ENCODE results near the gene P2RX5. TPM values are rescaled to one million over a fixed set of nuclear protein-coding genes. Genes with fewer than 3 reads are reported as not detected.

The P2RX5 gene
- total and polyA plus RNA-seq, 5 donors from 2014 or later, result 11.8 to 21.0 (median 16.4) TPM

GRCh38 chr17:3695129-3695722 is 729 bp downstream of the P2RX5 start:
- H3K4me1 Mint-ChIP-seq, result peaks cover 0 to 39% (median 14%) of the 10 kb centered on the region in 4 donors
- Histone ChIP-seq H3K27me3 (ENCODE audit: control insufficient read depth, insufficient read depth, low read length) (no peaks in the 10 kb centered on the region), H3K36me3 (ENCODE audit: control insufficient read depth, insufficient read depth, low read length) (peaks cover 7% of the 10 kb centered on the region), H3K4me1 (ENCODE audit: control insufficient read depth, insufficient read depth, low read length, poor library complexity, severe bottlenecking) (peaks cover 21% of the 10 kb centered on the region), H3K9me3 (ENCODE audit: control insufficient read depth in 2 of 2, low read length in 2 of 2) (no peaks in the 10 kb centered on the region), H3K27ac (ENCODE audit: insufficient read depth, low read length, poor library complexity, severe bottlenecking) (peak overlapping the region; percentile 5), H3K4me3 (ENCODE audit: low read depth, low read length) (peak overlapping the region; percentile 51)
- H3K36me3 Mint-ChIP-seq, result peaks cover 4% of the 10 kb centered on the region
- ATAC-seq (ENCODE audit: low read depth in 2 of 2) (no peak), DNase-seq (no peak)
- no peaks in the 10 kb centered on the region for H3K9me3 Mint-ChIP-seq
- peak overlapping the region; percentile 88 to 95 (median 92) for H3K4me3 Mint-ChIP-seq
- peaks cover 6% of the 10 kb centered on the region for H3K27me3 Mint-ChIP-seq
- peak overlapping the region in 2 of 3 donors; percentile 41 to 74 for H3K27ac Mint-ChIP-seq

GRCh38 chr17:3693829-3694231 is 2.1 kb downstream of the P2RX5 start:
- H3K27ac ChIP-seq (ENCODE audit: insufficient read depth, low read length, poor library complexity, severe bottlenecking), result no peak overlapping the region
- Mint-ChIP-seq H3K9me3 (no peaks in the 10 kb centered on the region), H3K36me3 (peaks cover 9% of the 10 kb centered on the region), H3K4me1 (peaks cover 0 to 39% (median 14%) of the 10 kb centered on the region in 4 donors), H3K27ac (peak overlapping the region in 2 of 3 donors; percentile 90 to 94), H3K4me3 (peak overlapping the region; percentile 88 to 95 (median 92)), H3K27me3 (peaks cover 6% of the 10 kb centered on the region)
- no peaks in the 10 kb centered on the region for H3K9me3 ChIP-seq (ENCODE audit: control insufficient read depth in 2 of 2, low read length in 2 of 2)
- ATAC-seq (ENCODE audit: low read depth in 2 of 2), result no peak
- H3K4me1 ChIP-seq (ENCODE audit: control insufficient read depth, insufficient read depth, low read length, poor library complexity, severe bottlenecking), result peaks cover 21% of the 10 kb centered on the region
- no peak overlapping the region for H3K4me3 ChIP-seq (ENCODE audit: low read depth, low read length)
- no peaks in the 10 kb centered on the region for H3K27me3 ChIP-seq (ENCODE audit: control insufficient read depth, insufficient read depth, low read length)
- H3K36me3 ChIP-seq (ENCODE audit: control insufficient read depth, insufficient read depth, low read length), result peaks cover 13% of the 10 kb centered on the region
- DNase-seq, result peak in 1 of 3 donors; percentile 24

- Histone ChIP-seq H3K9me3 (ENCODE audit: control insufficient read depth in 2 of 2, low read length in 2 of 2) (no peaks in the 10 kb centered on the region), H3K36me3 (ENCODE audit: control insufficient read depth, insufficient read depth, low read length) (peaks cover 13% of the 10 kb centered on the region), H3K4me1 (ENCODE audit: control insufficient read depth, insufficient read depth, low read length, poor library complexity, severe bottlenecking) (peaks cover 21% of the 10 kb centered on the region), H3K27me3 (ENCODE audit: control insufficient read depth, insufficient read depth, low read length) (no peaks in the 10 kb centered on the region), H3K27ac (ENCODE audit: insufficient read depth, low read length, poor library complexity, severe bottlenecking) (no peak overlapping the region), H3K4me3 (ENCODE audit: low read depth, low read length) (no peak overlapping the region)
- ATAC-seq (ENCODE audit: low read depth in 2 of 2) (no peak), DNase-seq (no peak)
- Mint-ChIP-seq H3K36me3 (peaks cover 9% of the 10 kb centered on the region), H3K4me1 (peaks cover 0 to 39% (median 14%) of the 10 kb centered on the region in 4 donors), H3K27ac (peak overlapping the region; percentile 51 to 71 (median 61)), H3K27me3 (peaks cover 6% of the 10 kb centered on the region), H3K9me3 (no peaks in the 10 kb centered on the region), H3K4me3 (peak overlapping the region in 3 of 4 donors; percentile 13 to 53 (median 44))
These were observed 2.8 kb downstream of the P2RX5 start for GRCh38 chr17:3693141-3693540.

- peak overlapping the region in 1 of 4 donors; percentile 28 for H3K4me3 Mint-ChIP-seq
- no peak overlapping the region for H3K4me3 ChIP-seq (ENCODE audit: low read depth, low read length)
- peaks cover 9% of the 10 kb centered on the region for H3K36me3 Mint-ChIP-seq
- no peaks in the 10 kb centered on the region for H3K9me3 ChIP-seq (ENCODE audit: control insufficient read depth in 2 of 2, low read length in 2 of 2)
- H3K27me3 Mint-ChIP-seq, result peaks cover 6% of the 10 kb centered on the region
- H3K36me3 ChIP-seq (ENCODE audit: control insufficient read depth, insufficient read depth, low read length), result peaks cover 13% of the 10 kb centered on the region
- ATAC-seq (ENCODE audit: low read depth in 2 of 2) (no peak), DNase-seq (no peak)
- H3K4me1 ChIP-seq (ENCODE audit: control insufficient read depth, insufficient read depth, low read length, poor library complexity, severe bottlenecking), result peaks cover 21% of the 10 kb centered on the region
- no peak overlapping the region for H3K27ac Mint-ChIP-seq
- H3K27me3 ChIP-seq (ENCODE audit: control insufficient read depth, insufficient read depth, low read length), result no peaks in the 10 kb centered on the region
- H3K27ac ChIP-seq (ENCODE audit: insufficient read depth, low read length, poor library complexity, severe bottlenecking), result no peak overlapping the region
- no peaks in the 10 kb centered on the region for H3K9me3 Mint-ChIP-seq
- peaks cover 0 to 37% (median 14%) of the 10 kb centered on the region in 4 donors for H3K4me1 Mint-ChIP-seq
These were observed 3.6 kb downstream of the P2RX5 start for GRCh38 chr17:3692346-3692745.

- Mint-ChIP-seq H3K27me3 (peaks cover 6% of the 10 kb centered on the region), H3K27ac (no peak overlapping the region), H3K9me3 (no peaks in the 10 kb centered on the region), H3K4me1 (peaks cover 0 to 35% (median 14%) of the 10 kb centered on the region in 4 donors), H3K36me3 (peaks cover 9% of the 10 kb centered on the region), H3K4me3 (peak overlapping the region in 1 of 4 donors; percentile 54)
- ATAC-seq (ENCODE audit: low read depth in 2 of 2), result no peak
- no peaks in the 10 kb centered on the region for H3K27me3 ChIP-seq (ENCODE audit: control insufficient read depth, insufficient read depth, low read length)
- H3K4me3 ChIP-seq (ENCODE audit: low read depth, low read length), result no peak overlapping the region
- peaks cover 13% of the 10 kb centered on the region for H3K36me3 ChIP-seq (ENCODE audit: control insufficient read depth, insufficient read depth, low read length)
- H3K4me1 ChIP-seq (ENCODE audit: control insufficient read depth, insufficient read depth, low read length, poor library complexity, severe bottlenecking), result peaks cover 19% of the 10 kb centered on the region
- H3K9me3 ChIP-seq (ENCODE audit: control insufficient read depth in 2 of 2, low read length in 2 of 2), result no peaks in the 10 kb centered on the region
- DNase-seq, result no peak
- H3K27ac ChIP-seq (ENCODE audit: insufficient read depth, low read length, poor library complexity, severe bottlenecking), result no peak overlapping the region
These were observed 4.3 kb downstream of the P2RX5 start for GRCh38 chr17:3691617-3692067.

GRCh38 chr17:3690094-3690715 is 5.8 kb downstream of the P2RX5 start:
- Histone ChIP-seq H3K27ac (ENCODE audit: insufficient read depth, low read length, poor library complexity, severe bottlenecking) (no peak overlapping the region), H3K27me3 (ENCODE audit: control insufficient read depth, insufficient read depth, low read length) (no peaks in the 10 kb centered on the region)

GRCh38 chr17:3689262-3690093 is 6.5 kb downstream of the P2RX5 start:
- Histone ChIP-seq H3K4me3 (ENCODE audit: low read depth, low read length) (no peak overlapping the region), H3K27ac (ENCODE audit: insufficient read depth, low read length, poor library complexity, severe bottlenecking) (no peak overlapping the region), H3K4me1 (ENCODE audit: control insufficient read depth, insufficient read depth, low read length, poor library complexity, severe bottlenecking) (peaks cover 3% of the 10 kb centered on the region), H3K36me3 (ENCODE audit: control insufficient read depth, insufficient read depth, low read length) (peaks cover 13% of the 10 kb centered on the region), H3K27me3 (ENCODE audit: control insufficient read depth, insufficient read depth, low read length) (no peaks in the 10 kb centered on the region), H3K9me3 (ENCODE audit: control insufficient read depth in 2 of 2, low read length in 2 of 2) (no peaks in the 10 kb centered on the region)
- Mint-ChIP-seq H3K9me3 (no peaks in the 10 kb centered on the region), H3K36me3 (peaks cover 9% of the 10 kb centered on the region), H3K27me3 (peaks cover 6% of the 10 kb centered on the region), H3K4me1 (peaks cover 0 to 23% (median 9%) of the 10 kb centered on the region in 4 donors), H3K27ac (no peak overlapping the region), H3K4me3 (no peak overlapping the region)
- ATAC-seq (ENCODE audit: low read depth in 2 of 2) (no peak), DNase-seq (no peak)

More at GRCh38 chr17:3690094-3690715, 5.8 kb downstream of the P2RX5 start:
- Mint-ChIP-seq H3K36me3 (peaks cover 9% of the 10 kb centered on the region), H3K9me3 (no peaks in the 10 kb centered on the region), H3K27ac (no peak overlapping the region), H3K4me1 (peaks cover 0 to 29% (median 11%) of the 10 kb centered on the region in 4 donors), H3K4me3 (no peak overlapping the region), H3K27me3 (peaks cover 6% of the 10 kb centered on the region)
- ATAC-seq (ENCODE audit: low read depth in 2 of 2), result no peak
- DNase-seq, result no peak
- H3K4me3 ChIP-seq (ENCODE audit: low read depth, low read length), result no peak overlapping the region
- H3K36me3 ChIP-seq (ENCODE audit: control insufficient read depth, insufficient read depth, low read length), result peaks cover 13% of the 10 kb centered on the region
- no peaks in the 10 kb centered on the region for H3K9me3 ChIP-seq (ENCODE audit: control insufficient read depth in 2 of 2, low read length in 2 of 2)
- peaks cover 10% of the 10 kb centered on the region for H3K4me1 ChIP-seq (ENCODE audit: control insufficient read depth, insufficient read depth, low read length, poor library complexity, severe bottlenecking)
